IMR-90 (cell line): ENCODE results near the gene TNNI3K.

Source experiments
- CTCF ChIP-seq: conservative IDR thresholded peaks from 2 replicates; pipeline ENCODE4 v1.5.1; 2012; ENCODE audit warnings: mild to moderate bottlenecking, low read depth, low read length, improper control_type of control experiment
- MAZ ChIP-seq: IDR thresholded peaks from 2 replicates; pipeline ENCODE4 v1.6.1; 2012; ENCODE audit warnings: low read depth, mild to moderate bottlenecking, low read length, improper control_type of control experiment, moderate library complexity, borderline replicate concordance
- POLR2A ChIP-seq: IDR thresholded peaks from 2 replicates; pipeline ENCODE4 v1.6.1; 2012; ENCODE audit warnings: mild to moderate bottlenecking, low read depth, low read length

GRCh38 chr1:74357756-74358155, 122.6 kb downstream of the TNNI3K start:
- no peak for TF ChIP-seq MAZ
- TF ChIP-seq CTCF: no peak
- TF ChIP-seq POLR2A: no peak
